ENCODE data around the gene HFE. TPM values are rescaled to one million over a fixed set of nuclear protein-coding genes. Genes with fewer than 3 reads are reported as not detected.

HFE gene
- total RNA-seq, 1 donor from 2014 or later, result not detected

GRCh38 chr6:26128013-26128771, 41.0 kb downstream of the HFE start:
- H3K27ac Mint-ChIP-seq (ENCODE audit: unreplicated experiment), result no peak overlapping the region
- TF ChIP-seq, protein P1, sequence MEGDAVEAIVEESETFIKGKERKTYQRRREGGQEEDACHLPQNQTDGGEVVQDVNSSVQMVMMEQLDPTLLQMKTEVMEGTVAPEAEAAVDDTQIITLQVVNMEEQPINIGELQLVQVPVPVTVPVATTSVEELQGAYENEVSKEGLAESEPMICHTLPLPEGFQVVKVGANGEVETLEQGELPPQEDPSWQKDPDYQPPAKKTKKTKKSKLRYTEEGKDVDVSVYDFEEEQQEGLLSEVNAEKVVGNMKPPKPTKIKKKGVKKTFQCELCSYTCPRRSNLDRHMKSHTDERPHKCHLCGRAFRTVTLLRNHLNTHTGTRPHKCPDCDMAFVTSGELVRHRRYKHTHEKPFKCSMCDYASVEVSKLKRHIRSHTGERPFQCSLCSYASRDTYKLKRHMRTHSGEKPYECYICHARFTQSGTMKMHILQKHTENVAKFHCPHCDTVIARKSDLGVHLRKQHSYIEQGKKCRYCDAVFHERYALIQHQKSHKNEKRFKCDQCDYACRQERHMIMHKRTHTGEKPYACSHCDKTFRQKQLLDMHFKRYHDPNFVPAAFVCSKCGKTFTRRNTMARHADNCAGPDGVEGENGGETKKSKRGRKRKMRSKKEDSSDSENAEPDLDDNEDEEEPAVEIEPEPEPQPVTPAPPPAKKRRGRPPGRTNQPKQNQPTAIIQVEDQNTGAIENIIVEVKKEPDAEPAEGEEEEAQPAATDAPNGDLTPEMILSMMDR (IDR thresholded peaks at IDR 0.05; ENCODE audit: partially characterized antibody, unreplicated experiment), result no peak
- peaks cover 8% of the 10 kb centered on the region for H3K4me1 Mint-ChIP-seq (ENCODE audit: low read depth, unreplicated experiment)
- peaks cover 20% of the 10 kb centered on the region for H3K9me3 Mint-ChIP-seq (ENCODE audit: unreplicated experiment)
- no peak for DNase-seq
- peaks cover 16% of the 10 kb centered on the region for H3K27me3 Mint-ChIP-seq (ENCODE audit: unreplicated experiment)
- H3K36me3 Mint-ChIP-seq (ENCODE audit: unreplicated experiment), result no peaks in the 10 kb centered on the region
- no peak overlapping the region for H3K4me3 Mint-ChIP-seq (ENCODE audit: unreplicated experiment)

- H3K27me3 Mint-ChIP-seq (ENCODE audit: unreplicated experiment), result peaks cover 6% of the 10 kb centered on the region
- H3K9me3 Mint-ChIP-seq (ENCODE audit: unreplicated experiment), result peaks cover 6% of the 10 kb centered on the region
- DNase-seq, result no peak
- H3K4me1 Mint-ChIP-seq (ENCODE audit: low read depth, unreplicated experiment), result peaks cover 8% of the 10 kb centered on the region
- TF ChIP-seq, protein P1 (IDR thresholded peaks at IDR 0.05; ENCODE audit: partially characterized antibody, unreplicated experiment), result no peak
- H3K36me3 Mint-ChIP-seq (ENCODE audit: unreplicated experiment), result no peaks in the 10 kb centered on the region
- no peak overlapping the region for H3K27ac Mint-ChIP-seq (ENCODE audit: unreplicated experiment)
- H3K4me3 Mint-ChIP-seq (ENCODE audit: unreplicated experiment), result no peak overlapping the region
These were observed 42.4 kb downstream of the HFE start for GRCh38 chr6:26129656-26130055.

DNA sequence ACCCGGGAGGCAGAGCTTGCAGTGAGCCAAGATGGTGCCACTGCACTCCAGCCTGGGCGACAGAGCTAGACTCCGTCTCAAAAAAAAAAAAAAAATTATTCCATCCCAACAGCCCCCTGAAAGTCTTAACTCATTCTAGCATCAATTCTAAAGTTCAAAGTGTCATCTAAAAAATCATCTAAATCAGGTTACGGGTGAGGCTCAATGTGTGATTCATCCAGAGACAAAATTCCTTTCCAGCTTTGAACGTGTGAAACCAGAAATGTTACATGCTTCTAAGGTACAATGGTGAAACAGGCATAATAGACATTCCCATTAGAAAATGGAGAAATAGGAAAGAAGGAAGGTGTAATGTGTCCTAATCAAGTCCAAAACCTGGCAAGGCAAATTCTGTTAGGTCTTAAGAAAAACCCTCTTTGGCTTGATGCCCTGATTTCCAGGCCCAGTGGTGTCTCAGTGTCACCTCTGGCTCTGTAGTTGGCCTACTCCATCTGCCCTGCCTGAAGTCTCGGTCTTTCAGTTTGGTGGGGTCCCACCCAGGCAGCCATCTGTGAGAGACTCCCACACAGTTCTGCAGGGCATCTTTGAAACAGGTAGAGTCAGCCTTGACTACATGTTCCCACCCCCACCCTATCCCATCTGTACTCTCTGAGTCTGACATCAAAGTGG, 43.5 kb downstream of the HFE start:
- H3K27ac Mint-ChIP-seq (ENCODE audit: unreplicated experiment), result no peak overlapping the region
- peaks cover 3% of the 10 kb centered on the region for H3K9me3 Mint-ChIP-seq (ENCODE audit: unreplicated experiment)
- peaks cover 8% of the 10 kb centered on the region for H3K4me1 Mint-ChIP-seq (ENCODE audit: low read depth, unreplicated experiment)
- TF ChIP-seq, protein P1 (IDR thresholded peaks at IDR 0.05; ENCODE audit: partially characterized antibody, unreplicated experiment), result no peak
- no peaks in the 10 kb centered on the region for H3K27me3 Mint-ChIP-seq (ENCODE audit: unreplicated experiment)
- no peak overlapping the region for H3K4me3 Mint-ChIP-seq (ENCODE audit: unreplicated experiment)
- no peaks in the 10 kb centered on the region for H3K36me3 Mint-ChIP-seq (ENCODE audit: unreplicated experiment)
- DNase-seq, result no peak

GRCh38 chr6:26131618-26132017, 44.4 kb downstream of the HFE start:
- TF ChIP-seq, protein P1 (IDR thresholded peaks at IDR 0.05; ENCODE audit: partially characterized antibody, unreplicated experiment), result no peak
- H3K9me3 Mint-ChIP-seq (ENCODE audit: unreplicated experiment), result no peaks in the 10 kb centered on the region
- H3K4me3 Mint-ChIP-seq (ENCODE audit: unreplicated experiment), result peak overlapping the region; percentile 28
- no peaks in the 10 kb centered on the region for H3K27me3 Mint-ChIP-seq (ENCODE audit: unreplicated experiment)
- no peak for DNase-seq
- H3K27ac Mint-ChIP-seq (ENCODE audit: unreplicated experiment), result no peak overlapping the region
- H3K36me3 Mint-ChIP-seq (ENCODE audit: unreplicated experiment), result no peaks in the 10 kb centered on the region
- H3K4me1 Mint-ChIP-seq (ENCODE audit: low read depth, unreplicated experiment), result peaks cover 6% of the 10 kb centered on the region

DNA sequence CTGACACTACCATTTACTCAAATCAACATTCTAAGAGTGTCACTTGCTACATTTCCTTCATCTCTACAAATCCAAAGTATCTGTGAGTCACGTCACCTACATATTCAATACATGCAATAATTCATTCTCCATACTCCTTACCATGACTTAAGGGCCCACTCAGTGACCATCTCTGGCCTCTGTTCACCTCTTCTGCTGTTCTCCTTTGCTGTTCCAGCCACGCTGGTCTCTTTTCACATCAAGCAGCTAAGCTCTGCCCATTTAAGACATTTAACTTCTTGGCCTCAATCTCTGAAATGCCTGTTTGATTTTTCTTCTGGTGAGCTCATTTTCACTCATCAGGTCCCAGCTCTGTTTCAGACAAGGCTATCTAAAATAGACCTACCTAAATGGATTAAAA, 46.5 kb downstream of the HFE start:
- Mint-ChIP-seq H3K27me3 (ENCODE audit: unreplicated experiment) (no peaks in the 10 kb centered on the region), H3K36me3 (ENCODE audit: unreplicated experiment) (no peaks in the 10 kb centered on the region), H3K9me3 (ENCODE audit: unreplicated experiment) (no peaks in the 10 kb centered on the region), H3K4me1 (ENCODE audit: low read depth, unreplicated experiment) (peaks cover 4% of the 10 kb centered on the region), H3K27ac (ENCODE audit: unreplicated experiment) (no peak overlapping the region), H3K4me3 (ENCODE audit: unreplicated experiment) (no peak overlapping the region)
- TF ChIP-seq, protein P1 (IDR thresholded peaks at IDR 0.05; ENCODE audit: partially characterized antibody, unreplicated experiment), result no peak
- no peak for DNase-seq
